GM21737 (cell line): ENCODE results near the gene ADAR.
"Not testable (repeated sequence)": the region's sequence is repeated elsewhere in the genome, so short reads cannot be mapped to it uniquely, and the experiment has no call there.

Experiments used
- ATAC-seq: cut with Tn5 transposase; IDR thresholded peaks from one replicate; pipeline ENCODE4 v1.9.1; 2021; ENCODE audit warnings: mild to moderate bottlenecking, moderate library complexity; ENCODE audit not compliant: unreplicated experiment

ADAR gene

GRCh38 chr1:154607609-154608396 is at the start of gene ADAR:
Gene ADAR (minus strand): TSS chr1:154608186. CDS start chr1:154608006, 180 bp downstream.
- peak; percentile 69 for ATAC-seq

GRCh38 chr1:154657556-154657955 is 49.6 kb upstream of the ADAR start:
- no peak for ATAC-seq

GRCh38 chr1:154652893-154653292 is 44.9 kb upstream of the ADAR start:
- ATAC-seq, result no peak

GRCh38 chr1:154644724-154645123 is 36.7 kb upstream of the ADAR start:
- ATAC-seq, result not testable (repeated sequence)

GRCh38 chr1:154641534-154641933 is 33.5 kb upstream of the ADAR start:
- no peak for ATAC-seq

GRCh38 chr1:154639876-154640275 is 31.9 kb upstream of the ADAR start:
- ATAC-seq, result no peak

- ATAC-seq, result no peak
Observed at GRCh38 chr1:154635171-154635570, 27.2 kb upstream of the ADAR start.

- ATAC-seq, result no peak
Observed at GRCh38 chr1:154629675-154630073, 21.7 kb upstream of the ADAR start.

GRCh38 chr1:154629061-154629674 is 21.2 kb upstream of the ADAR start:
- no peak for ATAC-seq

GRCh38 chr1:154628121-154628405 is 20.1 kb upstream of the ADAR start:
- ATAC-seq, result no peak

GRCh38 chr1:154627257-154628120 is 19.5 kb upstream of the ADAR start:
- no peak for ATAC-seq

GRCh38 chr1:154626456-154627256 is 18.7 kb upstream of the ADAR start:
- no peak for ATAC-seq

GRCh38 chr1:154624746-154625643 is 17.0 kb upstream of the ADAR start:
- ATAC-seq, result no peak

GRCh38 chr1:154623358-154623757 is 15.4 kb upstream of the ADAR start:
- no peak for ATAC-seq

GRCh38 chr1:154622503-154623039 is 14.6 kb upstream of the ADAR start:
- no peak for ATAC-seq

- no peak for ATAC-seq
Observed at GRCh38 chr1:154621875-154622274, 13.9 kb upstream of the ADAR start.

GRCh38 chr1:154620751-154621150 is 12.8 kb upstream of the ADAR start:
- ATAC-seq, result no peak

- no peak for ATAC-seq
Observed at GRCh38 chr1:154619181-154619948, 11.4 kb upstream of the ADAR start.
